Mesenchymal stem cell (in vitro differentiated cells and primary cell): ENCODE measurements around the gene IGSF10.

ENCODE experiments used
- DNase-seq: peaks from one replicate; pipeline ENCODE4 v3.0.0-alpha.2; 2013
- H2AFZ ChIP-seq: one replicate; pipeline ENCODE4 v1.6.1; 2013; ENCODE audit warnings: low read depth, mild to moderate bottlenecking, control low read depth, inconsistent platforms, low read length, moderate library complexity
- H2AK5ac ChIP-seq: 2 replicates; pipeline ENCODE4 v1.6.1; 2013; ENCODE audit warnings: low read length, moderate library complexity, mild to moderate bottlenecking, inconsistent platforms; ENCODE audit not compliant: severe bottlenecking
- H2BK120ac ChIP-seq: one replicate; pipeline ENCODE4 v1.6.1; 2013; ENCODE audit warnings: low read depth, mild to moderate bottlenecking, inconsistent platforms, low read length, moderate library complexity
- H2BK12ac ChIP-seq, 2 experiments: one replicate each; pipeline ENCODE4 v1.6.1; 2013; ENCODE audit warnings: inconsistent platforms in 2 of 2, low read length in 2 of 2, mild to moderate bottlenecking in 2 of 2, moderate library complexity in 2 of 2, control low read depth in 1 of 2
- H2BK15ac ChIP-seq: one replicate; pipeline ENCODE4 v1.6.1; 2013; ENCODE audit warnings: mild to moderate bottlenecking, low read depth, inconsistent platforms; ENCODE audit not compliant: poor library complexity, severe bottlenecking
- H2BK5ac ChIP-seq: 2 replicates; pipeline ENCODE4 v1.6.1; 2013; ENCODE audit warnings: low read depth, mild to moderate bottlenecking, low read length, control low read depth, inconsistent platforms; ENCODE audit not compliant: poor library complexity, severe bottlenecking
- H3K14ac ChIP-seq, 2 experiments: one replicate each; pipeline ENCODE4 v1.6.1; 2013; ENCODE audit warnings: inconsistent platforms in 2 of 2, low read length in 2 of 2, control low read depth in 1 of 2, mild to moderate bottlenecking in 1 of 2, moderate library complexity in 1 of 2
- H3K18ac ChIP-seq, 2 experiments: one replicate each; pipeline ENCODE4 v1.6.1; 2013; ENCODE audit warnings: inconsistent platforms in 2 of 2, low read length in 2 of 2, control low read depth in 1 of 2, low read depth in 1 of 2, mild to moderate bottlenecking in 1 of 2
- H3K23ac ChIP-seq, 2 experiments: one replicate each; pipeline ENCODE4 v1.6.1; 2013; ENCODE audit warnings: inconsistent platforms in 2 of 2, low read length in 2 of 2, mild to moderate bottlenecking in 2 of 2, moderate library complexity in 2 of 2, control low read depth in 1 of 2
- H3K27ac ChIP-seq: 2 replicates; pipeline ENCODE4 v1.5.1; 2013; ENCODE audit warnings: mild to moderate bottlenecking, moderate library complexity, low read length, control low read depth, inconsistent platforms; ENCODE audit not compliant: poor library complexity, severe bottlenecking
- H3K27me3 ChIP-seq, 2 experiments: 2 replicates each; pipeline versions ENCODE4 v1.6.1 to v1.7.0; 2013; ENCODE audit warnings: low read length in 2 of 2, mild to moderate bottlenecking in 2 of 2, moderate library complexity in 2 of 2, control low read depth in 1 of 2, inconsistent platforms in 1 of 2; ENCODE audit not compliant: control insufficient read depth in 1 of 2, insufficient read depth in 1 of 2
- H3K36me3 ChIP-seq, 2 experiments: 2 replicates each; pipeline versions ENCODE4 v1.6.1 to v1.7.0; 2013; ENCODE audit warnings: low read length in 2 of 2, control low read depth in 1 of 2, inconsistent platforms in 1 of 2, low read depth in 1 of 2, mild to moderate bottlenecking in 1 of 2; ENCODE audit not compliant: insufficient read depth in 2 of 2, control insufficient read depth in 1 of 2
- H3K4ac ChIP-seq, 2 experiments: one replicate each; pipeline ENCODE4 v1.6.1; 2013; ENCODE audit warnings: inconsistent platforms in 2 of 2, low read length in 2 of 2, mild to moderate bottlenecking in 2 of 2, moderate library complexity in 2 of 2, control low read depth in 1 of 2, low read depth in 1 of 2
- H3K4me1 ChIP-seq: 2 replicates; pipeline ENCODE4 v1.6.1; 2013; ENCODE audit warnings: low read depth, low read length, control low read depth; ENCODE audit not compliant: control insufficient read depth, insufficient read depth
- H3K4me2 ChIP-seq: 2 replicates; pipeline ENCODE4 v1.6.1; 2013; ENCODE audit warnings: low read length, mild to moderate bottlenecking, inconsistent platforms; ENCODE audit not compliant: poor library complexity, severe bottlenecking
- H3K4me3 ChIP-seq, 2 experiments: 2 replicates each; pipeline versions ENCODE4 v1.5.1 to v1.7.0; 2013; ENCODE audit warnings: low read length in 2 of 2, mild to moderate bottlenecking in 2 of 2, control low read depth in 1 of 2, low read depth in 1 of 2; ENCODE audit not compliant: insufficient read depth in 1 of 2
- H3K79me1 ChIP-seq: replicated peaks from 2 replicates; pipeline ENCODE4 v1.6.1; 2013; ENCODE audit warnings: mild to moderate bottlenecking, control low read depth, low read length, inconsistent platforms; ENCODE audit not compliant: poor library complexity, severe bottlenecking
- H3K9ac ChIP-seq: 2 replicates; pipeline ENCODE4 v1.7.0; 2013; ENCODE audit warnings: mild to moderate bottlenecking, low read length, moderate library complexity
- H3K9me3 ChIP-seq: 2 replicates; pipeline ENCODE4 v1.7.0; 2013; ENCODE audit warnings: mild to moderate bottlenecking, low read length; ENCODE audit not compliant: control insufficient read depth
- H4K8ac ChIP-seq: one replicate; pipeline ENCODE4 v1.6.1; 2013; ENCODE audit warnings: inconsistent platforms, mild to moderate bottlenecking, low read length, moderate library complexity
- H4K91ac ChIP-seq: one replicate; pipeline ENCODE4 v1.6.1; 2013; ENCODE audit warnings: mild to moderate bottlenecking, low read length, inconsistent platforms
- WGBS: methylation state at CpG from one replicate; pipeline ENCODE4 v1.1.7; 2013; ENCODE audit warnings: mixed read lengths; 5-methylcytosine and 5-hydroxymethylcytosine counted together

IGSF10 gene

GRCh38 chr3:151462278-151462780, 1.5 kb upstream of the IGSF10 start:
- 94% methylated on average over 5 of the region's 6 CpGs for WGBS
- Histone ChIP-seq H3K79me1 (no peaks in the 10 kb centered on the region), H3K23ac (no peak overlapping the region), H3K4ac (no peak overlapping the region), H2AK5ac (no peak overlapping the region), H3K27me3 (peaks cover 0 to 58% of the 10 kb centered on the region in 2 experiments), H3K36me3 (no peaks in the 10 kb centered on the region), H2BK15ac (no peak overlapping the region), H3K27ac (no peak overlapping the region), H3K14ac (no peak overlapping the region), H2BK120ac (no peak overlapping the region), H2BK12ac (no peak overlapping the region), H3K18ac (no peak overlapping the region), H3K4me3 (no peak overlapping the region), H3K9ac (no peak overlapping the region), H3K4me2 (no peak overlapping the region), H4K8ac (no peak overlapping the region), H3K4me1 (peaks cover 6% of the 10 kb centered on the region), H2BK5ac (no peak overlapping the region), H4K91ac (no peak overlapping the region), H2AFZ (no peak overlapping the region), H3K9me3 (no peaks in the 10 kb centered on the region)
- DNase-seq: no peak

- no peak overlapping the region for H4K91ac ChIP-seq
- H3K18ac ChIP-seq: no peak overlapping the region
- H3K4me3 ChIP-seq: peak overlapping the region in 1 of 2 experiments; percentile 75
- H3K27ac ChIP-seq: no peak overlapping the region
- no peak overlapping the region for H3K9ac ChIP-seq
- no peak overlapping the region for H3K4ac ChIP-seq
- H2BK120ac ChIP-seq: no peak overlapping the region
- no peak overlapping the region for H2BK5ac ChIP-seq
- peaks cover 0 to 63% of the 10 kb centered on the region in 2 experiments for H3K27me3 ChIP-seq
- no peak overlapping the region for H2BK15ac ChIP-seq
- peak overlapping the region; percentile 92 for H3K4me2 ChIP-seq
- no peak overlapping the region for H2BK12ac ChIP-seq
- H3K79me1 ChIP-seq: no peaks in the 10 kb centered on the region
- no peak overlapping the region for H3K14ac ChIP-seq
- 80% methylated on average over 1 of the region's 2 CpGs for WGBS
- H3K9me3 ChIP-seq: no peaks in the 10 kb centered on the region
- no peak overlapping the region for H2AK5ac ChIP-seq
- no peak overlapping the region for H4K8ac ChIP-seq
- peaks cover 6% of the 10 kb centered on the region for H3K4me1 ChIP-seq
- DNase-seq: no peak
- H3K36me3 ChIP-seq: no peaks in the 10 kb centered on the region
- H2AFZ ChIP-seq: no peak overlapping the region
- no peak overlapping the region for H3K23ac ChIP-seq
These were observed 633 bp downstream of the IGSF10 start for GRCh38 chr3:151460228-151460627.

- H3K9ac ChIP-seq: no peak overlapping the region
- no peaks in the 10 kb centered on the region for H3K79me1 ChIP-seq
- H4K8ac ChIP-seq: no peak overlapping the region
- no peak overlapping the region for H2AK5ac ChIP-seq
- H3K4me1 ChIP-seq: peaks cover 6% of the 10 kb centered on the region
- peak overlapping the region in 1 of 2 experiments; percentile 10 for H2BK12ac ChIP-seq
- H4K91ac ChIP-seq: no peak overlapping the region
- H3K23ac ChIP-seq: no peak overlapping the region
- no peak overlapping the region for H2AFZ ChIP-seq
- peaks cover 0 to 54% of the 10 kb centered on the region in 2 experiments for H3K27me3 ChIP-seq
- DNase-seq: no peak
- H3K36me3 ChIP-seq: no peaks in the 10 kb centered on the region
- H3K9me3 ChIP-seq: no peaks in the 10 kb centered on the region
- H3K4me2 ChIP-seq: no peak overlapping the region
- no peak overlapping the region for H2BK120ac ChIP-seq
- H3K4me3 ChIP-seq: no peak overlapping the region
- H3K4ac ChIP-seq: no peak overlapping the region
- H3K27ac ChIP-seq: no peak overlapping the region
- no peak overlapping the region for H3K14ac ChIP-seq
- WGBS: 39% methylated on average over 2 of the region's 3 CpGs
- no peak overlapping the region for H2BK5ac ChIP-seq
- H2BK15ac ChIP-seq: no peak overlapping the region
- no peak overlapping the region for H3K18ac ChIP-seq
These were observed 1.5 kb downstream of the IGSF10 start for GRCh38 chr3:151459358-151459757.

- Histone ChIP-seq H2BK12ac (no peak overlapping the region), H3K4ac (no peak overlapping the region), H3K4me3 (no peak overlapping the region), H3K14ac (no peak overlapping the region), H2AK5ac (no peak overlapping the region), H2BK15ac (no peak overlapping the region), H2BK120ac (no peak overlapping the region), H3K9ac (no peak overlapping the region), H2AFZ (no peak overlapping the region), H3K79me1 (no peaks in the 10 kb centered on the region), H2BK5ac (no peak overlapping the region), H3K18ac (no peak overlapping the region), H4K8ac (no peak overlapping the region), H4K91ac (no peak overlapping the region), H3K9me3 (no peaks in the 10 kb centered on the region), H3K27me3 (peaks cover 0 to 41% of the 10 kb centered on the region in 2 experiments), H3K4me1 (peaks cover 5% of the 10 kb centered on the region), H3K36me3 (no peaks in the 10 kb centered on the region), H3K27ac (no peak overlapping the region), H3K23ac (no peak overlapping the region), H3K4me2 (no peak overlapping the region)
- DNase-seq: no peak
- WGBS: no CpG with 5 or more reads among the region's 3 CpGs
These were observed 4.8 kb downstream of the IGSF10 start for GRCh38 chr3:151456065-151456464.
